ENCODE data around the gene SHISA2.

DNA sequence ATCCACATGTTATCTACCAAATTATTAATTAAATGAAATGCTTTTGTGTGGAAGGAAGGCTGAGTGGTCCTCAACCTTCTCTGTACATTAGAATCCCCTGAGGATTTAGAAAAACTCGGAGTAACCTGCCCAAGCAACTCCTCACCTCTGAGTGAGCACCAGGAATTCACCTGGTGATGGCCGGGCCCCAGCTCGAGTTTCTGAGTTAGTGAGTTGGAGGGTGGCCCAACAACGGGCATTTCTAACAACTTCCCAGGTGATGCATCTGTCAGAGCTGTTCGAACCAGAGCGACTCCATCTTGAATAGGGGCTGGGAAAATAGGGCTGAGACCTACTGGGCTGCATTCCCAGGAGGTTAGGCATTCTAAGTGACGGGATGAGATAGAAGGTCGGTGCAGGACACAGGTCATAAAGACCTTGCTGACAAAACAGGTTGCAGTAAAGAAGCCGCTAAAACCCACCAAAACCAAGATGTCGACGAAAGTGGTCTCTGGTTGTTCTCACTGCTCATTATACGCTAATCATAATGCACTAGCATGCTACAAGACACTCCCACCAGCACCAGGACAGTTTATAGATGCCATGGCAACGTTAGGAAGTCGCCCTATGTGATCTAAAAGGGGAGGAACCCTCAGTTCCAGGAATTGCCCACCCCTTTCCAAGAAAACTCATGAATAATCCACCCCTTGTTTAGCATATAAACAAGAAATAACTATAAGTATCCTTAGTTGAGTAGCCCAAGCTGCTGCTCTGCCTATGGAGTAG lies 44.2 kb upstream of the SHISA2 start:
- no peak for TF ChIP-seq POLR2A (IDR thresholded peaks at IDR 0.05)
- TF ChIP-seq, protein P1, sequence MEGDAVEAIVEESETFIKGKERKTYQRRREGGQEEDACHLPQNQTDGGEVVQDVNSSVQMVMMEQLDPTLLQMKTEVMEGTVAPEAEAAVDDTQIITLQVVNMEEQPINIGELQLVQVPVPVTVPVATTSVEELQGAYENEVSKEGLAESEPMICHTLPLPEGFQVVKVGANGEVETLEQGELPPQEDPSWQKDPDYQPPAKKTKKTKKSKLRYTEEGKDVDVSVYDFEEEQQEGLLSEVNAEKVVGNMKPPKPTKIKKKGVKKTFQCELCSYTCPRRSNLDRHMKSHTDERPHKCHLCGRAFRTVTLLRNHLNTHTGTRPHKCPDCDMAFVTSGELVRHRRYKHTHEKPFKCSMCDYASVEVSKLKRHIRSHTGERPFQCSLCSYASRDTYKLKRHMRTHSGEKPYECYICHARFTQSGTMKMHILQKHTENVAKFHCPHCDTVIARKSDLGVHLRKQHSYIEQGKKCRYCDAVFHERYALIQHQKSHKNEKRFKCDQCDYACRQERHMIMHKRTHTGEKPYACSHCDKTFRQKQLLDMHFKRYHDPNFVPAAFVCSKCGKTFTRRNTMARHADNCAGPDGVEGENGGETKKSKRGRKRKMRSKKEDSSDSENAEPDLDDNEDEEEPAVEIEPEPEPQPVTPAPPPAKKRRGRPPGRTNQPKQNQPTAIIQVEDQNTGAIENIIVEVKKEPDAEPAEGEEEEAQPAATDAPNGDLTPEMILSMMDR (IDR thresholded peaks at IDR 0.05), result no peak
